Measurements from ENCODE around the gene CCDC172. TPM values are rescaled to one million over a fixed set of nuclear protein-coding genes. Genes with fewer than 3 reads are reported as not detected.

Gene CCDC172
- total RNA-seq, 4 donors from 2014 or later = not detected

DNA sequence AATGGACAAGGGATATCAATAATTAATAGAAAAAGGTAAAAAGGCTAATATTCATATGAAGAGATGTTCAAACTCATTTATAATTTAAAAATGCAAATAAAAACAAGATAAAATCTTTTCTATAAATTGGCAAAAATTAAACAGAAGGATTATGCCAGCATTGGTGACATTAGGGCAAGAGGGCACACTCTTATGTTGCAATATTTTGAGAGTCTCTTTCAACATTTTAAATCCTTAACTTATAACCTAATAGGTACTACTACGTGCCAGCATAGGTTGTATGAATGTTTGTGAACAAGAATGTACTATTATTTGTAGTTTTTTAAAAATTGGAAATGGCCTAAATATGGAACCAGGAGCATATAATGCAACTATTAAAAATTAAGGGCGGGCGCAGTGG, 78.6 kb downstream of the CCDC172 start:
- intact Hi-C loops (cut with DNase I; ENCODE audit: low total_unique reads) = no loop called here
- DNase-seq = no peak
- Histone ChIP-seq H3K4me3 (no peak overlapping the region), H3K27me3 (no peaks in the 10 kb centered on the region), H3K27ac (no peak overlapping the region), H3K36me3 (no peaks in the 10 kb centered on the region), H3K9me3 (no peaks in the 10 kb centered on the region), H3K4me1 (no peaks in the 10 kb centered on the region)
- no peak for TF ChIP-seq POLR2A (IDR thresholded peaks at IDR 0.05)
- TF ChIP-seq, protein P1, sequence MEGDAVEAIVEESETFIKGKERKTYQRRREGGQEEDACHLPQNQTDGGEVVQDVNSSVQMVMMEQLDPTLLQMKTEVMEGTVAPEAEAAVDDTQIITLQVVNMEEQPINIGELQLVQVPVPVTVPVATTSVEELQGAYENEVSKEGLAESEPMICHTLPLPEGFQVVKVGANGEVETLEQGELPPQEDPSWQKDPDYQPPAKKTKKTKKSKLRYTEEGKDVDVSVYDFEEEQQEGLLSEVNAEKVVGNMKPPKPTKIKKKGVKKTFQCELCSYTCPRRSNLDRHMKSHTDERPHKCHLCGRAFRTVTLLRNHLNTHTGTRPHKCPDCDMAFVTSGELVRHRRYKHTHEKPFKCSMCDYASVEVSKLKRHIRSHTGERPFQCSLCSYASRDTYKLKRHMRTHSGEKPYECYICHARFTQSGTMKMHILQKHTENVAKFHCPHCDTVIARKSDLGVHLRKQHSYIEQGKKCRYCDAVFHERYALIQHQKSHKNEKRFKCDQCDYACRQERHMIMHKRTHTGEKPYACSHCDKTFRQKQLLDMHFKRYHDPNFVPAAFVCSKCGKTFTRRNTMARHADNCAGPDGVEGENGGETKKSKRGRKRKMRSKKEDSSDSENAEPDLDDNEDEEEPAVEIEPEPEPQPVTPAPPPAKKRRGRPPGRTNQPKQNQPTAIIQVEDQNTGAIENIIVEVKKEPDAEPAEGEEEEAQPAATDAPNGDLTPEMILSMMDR (IDR thresholded peaks at IDR 0.05) = no peak

DNA sequence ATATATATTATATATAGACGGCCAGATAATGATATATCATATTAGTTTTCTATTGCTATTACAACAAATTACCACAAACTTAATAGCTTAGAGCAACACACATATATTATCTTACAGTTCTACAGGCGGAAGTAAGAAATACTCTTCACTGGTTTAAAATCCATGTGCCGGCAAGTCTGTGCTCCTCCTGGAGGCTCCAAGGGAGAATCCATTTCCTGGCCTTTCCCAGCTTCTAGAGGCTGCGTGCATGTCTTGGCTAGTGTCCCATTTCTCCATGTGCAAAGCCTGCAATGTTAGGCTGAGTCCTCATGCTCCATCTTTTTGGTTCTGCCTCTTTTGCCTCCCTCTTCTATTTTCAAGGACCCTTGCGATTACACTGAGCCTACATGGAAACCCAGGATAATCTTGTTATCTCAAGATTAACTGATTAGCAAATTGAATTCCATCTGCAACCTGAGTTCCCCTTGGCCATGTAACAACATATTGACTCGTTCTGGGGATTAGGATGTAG, 79.5 kb downstream of the CCDC172 start:
- H3K36me3 ChIP-seq = no peaks in the 10 kb centered on the region
- no peak overlapping the region for H3K4me3 ChIP-seq
- TF ChIP-seq, protein P1 (IDR thresholded peaks at IDR 0.05) = no peak
- TF ChIP-seq POLR2A (IDR thresholded peaks at IDR 0.05) = no peak
- no peaks in the 10 kb centered on the region for H3K27me3 ChIP-seq
- DNase-seq = no peak
- H3K9me3 ChIP-seq = no peaks in the 10 kb centered on the region
- intact Hi-C loops (cut with DNase I; ENCODE audit: low total_unique reads) = no loop called here
- no peak overlapping the region for H3K27ac ChIP-seq
- H3K4me1 ChIP-seq = no peaks in the 10 kb centered on the region

DNA sequence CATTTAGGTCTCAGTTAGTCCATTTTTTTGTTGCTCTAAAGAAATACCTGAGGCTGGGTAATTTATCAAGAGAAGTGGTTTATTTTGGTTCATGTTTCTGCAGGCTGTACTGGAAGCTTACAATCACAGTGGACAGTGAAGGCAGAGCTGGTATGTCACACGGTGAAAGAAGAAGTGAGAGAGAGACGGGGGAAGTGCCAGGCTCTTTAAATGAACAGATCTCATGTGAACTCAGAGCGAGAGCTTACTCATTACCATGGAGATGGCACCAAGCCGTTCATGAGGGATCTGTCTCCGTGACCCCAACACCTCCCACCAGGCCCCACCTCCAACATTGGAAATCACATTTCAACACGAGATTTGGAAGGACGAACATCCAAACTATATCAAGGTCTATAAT, 84.5 kb downstream of the CCDC172 start:
- intact Hi-C loops (cut with DNase I; ENCODE audit: low total_unique reads) = no loop called here
- H3K9me3 ChIP-seq = no peaks in the 10 kb centered on the region

DNA sequence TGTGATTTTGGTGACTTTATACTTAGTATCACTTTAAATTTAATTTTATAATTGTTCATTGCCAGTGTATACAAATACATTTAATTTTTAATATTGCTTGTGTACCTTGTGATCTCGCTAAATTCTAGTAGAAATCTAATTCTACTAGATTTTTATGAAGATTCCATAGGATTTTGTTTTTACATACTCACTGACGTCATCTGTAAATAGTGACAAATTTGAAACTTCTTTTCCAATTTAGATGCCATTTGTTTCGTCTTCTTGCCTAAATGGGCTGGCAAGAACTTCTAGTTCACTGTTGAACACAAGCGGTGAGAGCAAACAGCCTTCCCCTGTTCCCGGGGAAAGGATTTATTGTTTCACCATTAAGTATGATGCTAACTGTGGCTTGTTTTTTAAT, 86.1 kb downstream of the CCDC172 start:
- Histone ChIP-seq H3K9me3 (no peaks in the 10 kb centered on the region), H3K27me3 (no peaks in the 10 kb centered on the region), H3K4me3 (no peak overlapping the region), H3K36me3 (no peaks in the 10 kb centered on the region), H3K27ac (no peak overlapping the region), H3K4me1 (no peaks in the 10 kb centered on the region)
- no peak for TF ChIP-seq POLR2A (IDR thresholded peaks at IDR 0.05)
- TF ChIP-seq, protein P1 (IDR thresholded peaks at IDR 0.05) = no peak
- DNase-seq = no peak
- intact Hi-C loops (cut with DNase I; ENCODE audit: low total_unique reads) = no loop called here

More for the DNA sequence above, 84.5 kb downstream of the CCDC172 start:
- no peak overlapping the region for H3K27ac ChIP-seq
- TF ChIP-seq POLR2A (IDR thresholded peaks at IDR 0.05) = no peak
- TF ChIP-seq, protein P1 (IDR thresholded peaks at IDR 0.05) = no peak
- no peak overlapping the region for H3K4me3 ChIP-seq
- no peaks in the 10 kb centered on the region for H3K27me3 ChIP-seq
- H3K4me1 ChIP-seq = no peaks in the 10 kb centered on the region
- H3K36me3 ChIP-seq = no peaks in the 10 kb centered on the region
- no peak for DNase-seq

DNA sequence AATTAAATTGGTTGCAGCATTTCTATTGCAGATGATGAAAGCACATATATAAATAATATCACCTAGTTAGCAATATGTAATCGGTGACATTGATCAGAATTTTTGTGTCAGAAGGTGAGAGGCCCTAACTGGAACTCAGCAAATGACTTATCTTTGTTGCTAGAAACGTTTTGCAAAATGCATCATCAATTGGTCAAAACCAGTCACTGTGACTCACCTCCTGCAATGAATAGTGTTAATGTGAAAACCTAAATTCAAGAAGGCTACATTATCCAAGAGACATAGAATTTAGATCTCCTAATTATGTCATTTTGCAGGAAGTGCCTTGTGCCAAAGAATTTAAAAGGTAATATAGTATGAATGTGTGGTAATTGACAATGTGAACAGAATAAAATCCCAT, 93.6 kb downstream of the CCDC172 start:
- TF ChIP-seq, protein P1 (IDR thresholded peaks at IDR 0.05) = no peak
- TF ChIP-seq POLR2A (IDR thresholded peaks at IDR 0.05) = no peak
- Histone ChIP-seq H3K4me1 (no peaks in the 10 kb centered on the region), H3K4me3 (no peak overlapping the region), H3K27ac (no peak overlapping the region), H3K27me3 (no peaks in the 10 kb centered on the region), H3K9me3 (no peaks in the 10 kb centered on the region), H3K36me3 (no peaks in the 10 kb centered on the region)
- intact Hi-C loops (cut with DNase I; ENCODE audit: low total_unique reads) = no loop called here
- DNase-seq = no peak

Measured in uterus (tissue), 4 donors.